ENCODE results near the gene CEP135.

CEP135 gene

GRCh38 chr4:55993994-55994663 lies 45.4 kb downstream of the CEP135 start:
- no peak for TF ChIP-seq CREB5 (CRISPR knock-in tag; IDR thresholded peaks at IDR 0.05; ENCODE audit: low read depth)
- no peak for TF ChIP-seq ZFP30 (CRISPR knock-in tag; IDR thresholded peaks at IDR 0.05)
- TF ChIP-seq CSRNP3 (CRISPR knock-in tag; IDR thresholded peaks at IDR 0.05): no peak
- no peak for TF ChIP-seq TSHZ2 (CRISPR knock-in tag; IDR thresholded peaks at IDR 0.05)
- TF ChIP-seq ZFP3 (CRISPR knock-in tag; IDR thresholded peaks at IDR 0.05): no peak
- TF ChIP-seq ZNF70 (CRISPR knock-in tag; IDR thresholded peaks at IDR 0.05): no peak
- no peak for TF ChIP-seq RARB (CRISPR knock-in tag; IDR thresholded peaks at IDR 0.05)
- no peak for TF ChIP-seq ZC3H10 (CRISPR knock-in tag; IDR thresholded peaks at IDR 0.05)
- no peak for TF ChIP-seq TCF4 (CRISPR knock-in tag; IDR thresholded peaks at IDR 0.05; ENCODE audit: borderline replicate concordance)
- no peak for TF ChIP-seq BACH2 (CRISPR knock-in tag; IDR thresholded peaks at IDR 0.05; ENCODE audit: borderline replicate concordance)
- TF ChIP-seq ZNF565 (CRISPR knock-in tag; conservative IDR thresholded peaks at IDR 0.05; ENCODE audit: low read depth): no peak
- TF ChIP-seq TOX (CRISPR knock-in tag; IDR thresholded peaks at IDR 0.05; ENCODE audit: borderline replicate concordance): no peak
- no peak for ATAC-seq

- TF ChIP-seq ZNF8 (CRISPR knock-in tag; IDR thresholded peaks at IDR 0.05): no peak
- no peak for TF ChIP-seq TSHZ2 (CRISPR knock-in tag; IDR thresholded peaks at IDR 0.05)
- no peak for TF ChIP-seq TCF4 (CRISPR knock-in tag; IDR thresholded peaks at IDR 0.05; ENCODE audit: borderline replicate concordance)
- TF ChIP-seq PATZ1 (CRISPR knock-in tag; IDR thresholded peaks at IDR 0.05; ENCODE audit: borderline replicate concordance): no peak
- no peak for TF ChIP-seq BACH2 (CRISPR knock-in tag; IDR thresholded peaks at IDR 0.05; ENCODE audit: borderline replicate concordance)
- TF ChIP-seq ZC3H10 (CRISPR knock-in tag; IDR thresholded peaks at IDR 0.05): no peak
- no peak for TF ChIP-seq ZFP3 (CRISPR knock-in tag; IDR thresholded peaks at IDR 0.05)
- no peak for TF ChIP-seq ARNTL (CRISPR knock-in tag; IDR thresholded peaks at IDR 0.05; ENCODE audit: borderline replicate concordance, low read depth)
- TF ChIP-seq ESRRG (CRISPR knock-in tag; IDR thresholded peaks at IDR 0.05): no peak
- no peak for TF ChIP-seq PPARA (CRISPR knock-in tag; IDR thresholded peaks at IDR 0.05; ENCODE audit: borderline replicate concordance)
- TF ChIP-seq SNAI2 (CRISPR knock-in tag; IDR thresholded peaks at IDR 0.05): no peak
- TF ChIP-seq TOX (CRISPR knock-in tag; IDR thresholded peaks at IDR 0.05; ENCODE audit: borderline replicate concordance): no peak
- no peak for TF ChIP-seq OSR1 (CRISPR knock-in tag; IDR thresholded peaks at IDR 0.05)
- TF ChIP-seq ZNF565 (CRISPR knock-in tag; conservative IDR thresholded peaks at IDR 0.05; ENCODE audit: low read depth): no peak
- TF ChIP-seq ZNF70 (CRISPR knock-in tag; IDR thresholded peaks at IDR 0.05): no peak
- no peak for TF ChIP-seq GLIS3 (CRISPR knock-in tag; IDR thresholded peaks at IDR 0.05)
- no peak for TF ChIP-seq POU6F1 (CRISPR knock-in tag; IDR thresholded peaks at IDR 0.05; ENCODE audit: borderline replicate concordance, low read depth)
- TF ChIP-seq ISL1 (CRISPR knock-in tag; IDR thresholded peaks at IDR 0.05): no peak
- no peak for TF ChIP-seq CSRNP3 (CRISPR knock-in tag; IDR thresholded peaks at IDR 0.05)
- TF ChIP-seq ZFP30 (CRISPR knock-in tag; IDR thresholded peaks at IDR 0.05): no peak
- ATAC-seq: no peak
Observed at GRCh38 chr4:55996646-55997045, 47.9 kb downstream of the CEP135 start.

Data from SK-N-SH treated with all-trans-retinoic acid at 6 μM for 48 hours (cell line).